ENCODE measurements around the gene PIK3R3.

DNA sequence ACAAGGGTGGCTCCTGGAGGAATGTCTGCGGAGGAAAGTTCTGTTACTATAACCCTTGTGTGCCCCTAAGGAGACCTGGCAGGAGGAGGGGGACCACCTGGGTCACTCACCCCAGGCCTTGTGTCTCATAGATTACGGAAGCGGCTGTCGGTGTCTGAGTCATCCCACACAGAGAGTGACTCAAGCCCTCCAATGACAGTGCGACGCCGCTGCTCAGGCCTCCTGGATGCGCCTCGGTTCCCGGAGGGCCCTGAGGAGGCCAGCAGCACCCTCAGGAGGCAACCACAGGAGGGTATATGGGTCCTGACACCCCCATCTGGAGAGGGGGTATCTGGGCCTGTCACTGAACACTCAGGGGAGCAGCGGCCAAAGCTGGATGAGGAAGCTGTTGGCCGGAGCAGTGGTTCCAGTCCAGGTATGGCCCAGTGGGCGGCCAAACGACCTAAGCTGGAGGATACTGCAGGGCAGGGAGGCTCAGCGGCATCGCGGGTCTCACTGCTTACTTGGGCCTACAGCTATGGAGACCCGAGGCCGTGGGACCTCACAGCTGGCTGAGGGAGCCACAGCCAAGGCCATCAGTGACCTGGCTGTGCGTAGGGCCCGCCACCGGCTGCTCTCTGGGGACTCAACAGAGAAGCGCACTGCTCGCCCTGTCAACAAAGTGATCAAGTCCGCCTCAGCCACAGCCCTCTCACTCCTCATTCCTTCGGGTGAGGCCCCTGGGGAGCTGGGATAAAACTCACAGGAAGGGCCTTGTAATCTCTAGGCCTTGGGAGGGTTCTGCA lies 101.4 kb downstream of the PIK3R3 start:
- TF ChIP-seq POLR2A (IDR thresholded peaks at IDR 0.05; ENCODE audit: low read length) (no peak), EP300 (IDR thresholded peaks at IDR 0.05) (no peak), MAFK (IDR thresholded peaks at IDR 0.05; ENCODE audit: partially characterized antibody) (no peak), SREBF2 (IDR thresholded peaks at IDR 0.05) (no peak), SMC3 (IDR thresholded peaks at IDR 0.05) (no peak), TP53 (CRISPR knock-in tag; IDR thresholded peaks at IDR 0.05) (no peak), JUNB (IDR thresholded peaks at IDR 0.05) (no peak)
- TF ChIP-seq, protein P1, sequence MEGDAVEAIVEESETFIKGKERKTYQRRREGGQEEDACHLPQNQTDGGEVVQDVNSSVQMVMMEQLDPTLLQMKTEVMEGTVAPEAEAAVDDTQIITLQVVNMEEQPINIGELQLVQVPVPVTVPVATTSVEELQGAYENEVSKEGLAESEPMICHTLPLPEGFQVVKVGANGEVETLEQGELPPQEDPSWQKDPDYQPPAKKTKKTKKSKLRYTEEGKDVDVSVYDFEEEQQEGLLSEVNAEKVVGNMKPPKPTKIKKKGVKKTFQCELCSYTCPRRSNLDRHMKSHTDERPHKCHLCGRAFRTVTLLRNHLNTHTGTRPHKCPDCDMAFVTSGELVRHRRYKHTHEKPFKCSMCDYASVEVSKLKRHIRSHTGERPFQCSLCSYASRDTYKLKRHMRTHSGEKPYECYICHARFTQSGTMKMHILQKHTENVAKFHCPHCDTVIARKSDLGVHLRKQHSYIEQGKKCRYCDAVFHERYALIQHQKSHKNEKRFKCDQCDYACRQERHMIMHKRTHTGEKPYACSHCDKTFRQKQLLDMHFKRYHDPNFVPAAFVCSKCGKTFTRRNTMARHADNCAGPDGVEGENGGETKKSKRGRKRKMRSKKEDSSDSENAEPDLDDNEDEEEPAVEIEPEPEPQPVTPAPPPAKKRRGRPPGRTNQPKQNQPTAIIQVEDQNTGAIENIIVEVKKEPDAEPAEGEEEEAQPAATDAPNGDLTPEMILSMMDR (IDR thresholded peaks at IDR 0.05), result no peak
- TF ChIP-seq, protein P2, sequence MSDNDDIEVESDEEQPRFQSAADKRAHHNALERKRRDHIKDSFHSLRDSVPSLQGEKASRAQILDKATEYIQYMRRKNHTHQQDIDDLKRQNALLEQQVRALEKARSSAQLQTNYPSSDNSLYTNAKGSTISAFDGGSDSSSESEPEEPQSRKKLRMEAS (IDR thresholded peaks at IDR 0.05), result no peak

All from A549 (cell line).